ENCODE data around the gene FOXB2.
A peak's percentile ranks its signal among the peaks of the same experiment; 100 is the strongest.
"Not testable (repeated sequence)": the region's sequence is repeated elsewhere in the genome, so short reads cannot be mapped to it uniquely, and the experiment has no call there.

The FOXB2 gene

DNA sequence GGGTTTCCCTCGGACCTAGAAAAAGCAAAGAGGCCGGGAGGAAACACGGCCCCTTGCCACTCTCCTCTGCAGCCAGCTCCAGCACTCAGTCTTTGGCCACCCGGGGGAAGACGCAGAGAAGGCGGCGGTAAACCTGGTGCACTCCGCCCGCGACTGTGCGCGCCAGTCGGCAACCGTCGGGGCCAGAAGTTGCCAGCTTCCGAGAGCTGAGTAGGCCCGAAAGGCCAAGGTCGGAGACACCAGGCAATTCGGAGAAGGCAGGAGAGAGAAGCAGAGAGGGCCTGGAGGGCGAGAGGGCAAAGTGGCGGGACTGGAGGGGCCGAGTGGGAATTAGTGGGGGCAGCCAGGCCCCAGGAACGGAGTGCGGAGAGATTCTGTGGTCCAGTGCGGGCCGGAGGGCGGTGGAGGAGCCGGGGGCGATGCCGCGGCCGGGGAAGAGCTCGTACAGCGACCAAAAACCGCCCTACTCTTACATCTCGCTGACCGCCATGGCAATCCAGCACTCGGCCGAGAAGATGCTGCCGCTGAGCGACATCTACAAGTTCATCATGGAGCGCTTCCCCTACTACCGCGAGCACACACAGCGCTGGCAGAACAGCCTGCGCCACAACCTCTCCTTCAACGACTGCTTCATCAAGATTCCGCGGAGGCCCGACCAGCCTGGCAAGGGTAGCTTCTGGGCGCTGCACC lies at the start of gene FOXB2:
Gene FOXB2, plus strand, starts transcription at position 420 of the 690 bp plus-strand sequence. Its CDS starts 0 bp downstream, at position 420.
- peaks cover 99% of the 10 kb centered on the region for H3K27me3 Mint-ChIP-seq
- ATAC-seq = no peak
- peaks cover 4% of the 10 kb centered on the region for H3K36me3 Mint-ChIP-seq
- H3K9me3 Mint-ChIP-seq = peaks cover 5% of the 10 kb centered on the region
- peaks cover 17% of the 10 kb centered on the region for H3K4me1 Mint-ChIP-seq
- H3K27ac Mint-ChIP-seq = no peak within 1 kb of the TSS
- no peak within 1 kb of the TSS for H3K4me3 Mint-ChIP-seq

DNA sequence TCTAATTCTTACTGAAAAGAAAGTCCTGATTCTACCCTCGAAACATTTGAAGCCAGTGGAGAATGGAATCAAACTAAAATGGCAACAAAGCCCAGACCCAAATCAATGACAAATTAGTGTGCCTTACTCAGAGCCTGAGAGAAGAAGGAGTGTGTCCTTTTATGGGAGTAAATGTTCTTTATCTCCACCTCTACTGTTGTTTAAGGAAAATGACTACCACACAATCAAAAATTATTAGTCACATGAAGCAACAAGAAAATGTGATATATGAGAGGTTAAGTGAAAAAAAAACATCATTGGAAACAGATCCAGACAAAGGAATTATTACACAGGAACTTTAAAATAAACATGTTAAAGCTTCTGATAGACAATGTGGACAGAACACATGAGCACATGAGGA lies 49.7 kb upstream of the FOXB2 start:
- Mint-ChIP-seq H3K4me1 (no peaks in the 10 kb centered on the region), H3K36me3 (no peaks in the 10 kb centered on the region), H3K27ac (no peak overlapping the region), H3K9me3 (peaks cover 9% of the 10 kb centered on the region), H3K4me3 (no peak overlapping the region), H3K27me3 (peaks cover 14% of the 10 kb centered on the region)
- no peak for ATAC-seq

DNA sequence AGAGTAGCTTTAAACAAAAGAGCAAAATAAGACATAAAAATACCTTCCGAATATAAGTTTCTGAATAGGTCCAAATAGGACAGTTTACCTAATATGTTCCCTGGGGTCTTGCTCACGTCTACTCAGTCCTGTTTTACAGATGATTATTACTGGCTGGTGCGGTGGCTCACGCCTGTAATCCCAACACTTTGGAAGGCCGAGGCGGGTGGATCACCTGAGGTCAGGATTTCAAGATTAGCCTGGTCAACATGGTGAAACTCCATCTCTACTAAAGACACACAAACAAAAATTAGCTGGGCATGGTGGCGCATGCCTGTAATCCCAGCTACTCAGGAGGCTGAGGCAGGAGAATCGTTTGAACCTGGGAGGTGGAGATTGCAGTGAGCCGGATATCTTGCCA lies 40.6 kb upstream of the FOXB2 start:
- H3K27me3 Mint-ChIP-seq = peaks cover 13% of the 10 kb centered on the region
- not testable (repeated sequence) for ATAC-seq, H3K9me3 Mint-ChIP-seq, H3K36me3 Mint-ChIP-seq, H3K27ac Mint-ChIP-seq, H3K4me1 Mint-ChIP-seq, H3K4me3 Mint-ChIP-seq

DNA sequence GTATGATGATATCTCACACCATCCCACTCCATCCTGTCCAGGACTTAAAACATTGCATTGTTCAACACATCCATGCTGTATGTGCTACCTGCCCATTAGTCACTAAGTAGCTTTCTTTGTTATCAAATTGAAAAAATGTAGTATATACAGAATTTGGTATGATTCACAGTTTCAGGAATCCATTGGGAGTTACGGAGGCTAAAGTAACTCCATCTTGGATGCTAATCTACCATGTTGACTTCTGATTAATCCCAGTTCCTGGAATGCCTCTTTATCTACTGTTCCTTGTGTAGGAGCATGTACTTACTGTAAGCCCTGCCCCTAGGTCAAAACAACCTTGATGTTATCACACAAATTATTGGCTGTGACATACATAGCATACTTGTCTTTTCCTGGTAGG lies 38.9 kb upstream of the FOXB2 start:
- Mint-ChIP-seq H3K27ac (no peak overlapping the region), H3K27me3 (peaks cover 13% of the 10 kb centered on the region), H3K4me1 (no peaks in the 10 kb centered on the region), H3K36me3 (no peaks in the 10 kb centered on the region), H3K4me3 (no peak overlapping the region), H3K9me3 (no peaks in the 10 kb centered on the region)
- ATAC-seq = no peak

DNA sequence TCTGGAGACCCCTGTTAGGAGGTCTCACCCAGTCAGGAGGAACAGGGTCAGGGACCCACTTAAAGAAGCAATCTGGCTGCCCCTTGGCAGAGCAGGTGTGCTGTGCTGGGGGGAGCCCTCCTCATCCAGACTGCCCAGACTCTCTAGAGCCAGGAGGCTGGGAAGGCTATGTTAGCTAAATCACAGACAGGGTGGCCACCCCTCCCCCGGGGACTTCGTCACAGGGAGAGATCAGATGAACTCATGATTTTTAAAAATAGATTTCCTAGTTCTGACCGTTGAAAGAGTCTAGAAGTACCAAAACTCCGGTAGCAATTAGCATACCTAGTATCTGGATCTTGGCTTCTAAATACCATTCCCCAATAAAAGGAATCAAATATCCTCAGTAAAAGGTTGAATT lies 35.0 kb upstream of the FOXB2 start:
- Mint-ChIP-seq H3K27me3 (no peaks in the 10 kb centered on the region), H3K4me1 (no peaks in the 10 kb centered on the region), H3K9me3 (no peaks in the 10 kb centered on the region), H3K36me3 (no peaks in the 10 kb centered on the region), H3K27ac (no peak overlapping the region), H3K4me3 (no peak overlapping the region)
- no peak for ATAC-seq

DNA sequence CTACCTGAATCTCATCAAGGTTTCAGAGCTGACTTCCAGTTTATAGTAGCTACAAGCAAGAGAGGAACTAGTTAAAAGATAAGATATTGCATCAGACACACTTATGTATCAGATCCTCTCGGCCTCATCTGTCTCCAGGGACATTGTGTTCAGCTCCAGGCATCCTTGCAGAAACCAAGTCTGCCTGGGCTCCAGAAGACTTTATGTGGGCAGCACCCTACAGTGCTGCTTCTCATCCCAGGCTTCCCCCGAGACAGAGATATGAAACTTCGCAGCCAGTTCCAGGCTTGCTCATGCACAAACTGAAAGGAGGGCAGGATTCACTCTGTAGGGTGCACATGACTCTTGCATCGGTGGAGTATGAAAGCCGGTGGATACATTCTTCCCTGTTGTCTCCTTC lies 33.9 kb upstream of the FOXB2 start:
- no peak overlapping the region for H3K27ac Mint-ChIP-seq
- H3K4me3 Mint-ChIP-seq = no peak overlapping the region
- H3K27me3 Mint-ChIP-seq = no peaks in the 10 kb centered on the region
- ATAC-seq = no peak
- H3K36me3 Mint-ChIP-seq = no peaks in the 10 kb centered on the region
- H3K4me1 Mint-ChIP-seq = no peaks in the 10 kb centered on the region
- H3K9me3 Mint-ChIP-seq = no peaks in the 10 kb centered on the region

DNA sequence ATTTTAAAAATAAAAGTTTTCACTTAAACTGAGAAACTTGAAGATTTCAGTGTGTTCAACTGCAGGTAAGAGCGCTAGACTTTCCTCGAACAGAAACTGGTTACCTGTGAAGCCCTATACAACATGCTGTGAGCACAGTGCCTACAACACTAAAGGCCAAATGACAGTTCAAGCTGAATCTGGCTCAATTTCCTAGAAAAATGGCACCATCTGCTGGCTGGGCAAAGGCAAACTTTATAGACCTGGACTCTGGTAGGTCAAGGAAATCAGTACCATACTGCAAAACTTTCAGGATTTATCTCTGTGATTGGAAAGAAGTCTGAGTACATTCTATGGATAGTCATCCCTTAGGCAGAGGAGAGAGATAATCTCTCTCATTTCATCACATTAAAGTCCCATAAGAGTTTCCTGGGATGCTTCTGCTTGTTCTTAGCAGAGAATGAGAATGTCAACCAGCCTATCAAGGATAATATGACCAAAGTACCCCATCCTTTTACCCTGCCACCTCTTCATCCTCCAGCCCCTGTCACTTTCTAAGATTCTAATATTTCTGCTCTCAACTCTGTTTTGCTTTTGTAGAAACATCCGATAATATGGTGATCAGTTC lies 31.8 kb upstream of the FOXB2 start:
- H3K27ac Mint-ChIP-seq = no peak overlapping the region
- no peaks in the 10 kb centered on the region for H3K4me1 Mint-ChIP-seq
- H3K4me3 Mint-ChIP-seq = no peak overlapping the region
- ATAC-seq = no peak
- H3K9me3 Mint-ChIP-seq = no peaks in the 10 kb centered on the region
- H3K27me3 Mint-ChIP-seq = peaks cover 8% of the 10 kb centered on the region
- H3K36me3 Mint-ChIP-seq = no peaks in the 10 kb centered on the region

DNA sequence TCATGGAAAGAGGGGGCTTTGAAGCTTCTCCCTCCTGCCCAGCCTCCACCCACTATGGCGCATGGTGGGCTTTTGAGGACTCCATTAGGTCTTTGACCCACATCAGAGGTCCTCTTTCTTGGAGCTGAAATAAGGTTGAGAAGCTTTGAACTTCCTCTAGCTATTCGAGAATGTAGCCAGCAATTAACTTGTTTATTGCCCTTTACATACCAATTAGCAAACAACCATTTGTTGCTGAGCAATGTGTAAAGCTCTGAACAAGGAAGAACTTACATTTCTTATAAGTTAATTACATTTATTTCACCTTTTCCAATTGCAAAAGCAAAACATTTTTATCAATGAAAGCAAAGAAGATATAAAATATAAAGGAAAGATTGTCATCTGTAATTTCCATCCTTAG lies 30.5 kb upstream of the FOXB2 start:
- H3K27ac Mint-ChIP-seq = no peak overlapping the region
- no peaks in the 10 kb centered on the region for H3K4me1 Mint-ChIP-seq
- ATAC-seq = no peak
- H3K9me3 Mint-ChIP-seq = no peaks in the 10 kb centered on the region
- H3K36me3 Mint-ChIP-seq = no peaks in the 10 kb centered on the region
- H3K27me3 Mint-ChIP-seq = peaks cover 8% of the 10 kb centered on the region
- H3K4me3 Mint-ChIP-seq = no peak overlapping the region

DNA sequence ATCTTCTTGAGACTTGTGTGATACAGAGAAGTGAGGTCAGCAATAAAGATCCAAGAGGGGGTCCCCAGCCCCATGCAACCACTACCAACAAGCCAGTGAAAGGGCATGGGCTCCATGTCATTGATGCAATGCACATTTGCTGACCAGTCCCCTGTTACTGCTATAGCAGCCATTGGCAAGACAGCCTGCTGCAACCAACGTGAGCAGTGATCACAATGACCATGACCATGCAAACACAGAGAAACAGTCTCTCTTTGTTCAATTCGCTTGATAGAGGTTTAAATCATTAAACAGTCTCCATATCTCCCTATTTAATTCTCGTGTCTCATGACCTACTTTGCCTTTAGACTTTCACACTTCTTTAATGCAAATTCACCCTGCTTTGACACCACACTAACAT lies 30.0 kb upstream of the FOXB2 start:
- Mint-ChIP-seq H3K36me3 (no peaks in the 10 kb centered on the region), H3K27me3 (peaks cover 8% of the 10 kb centered on the region), H3K4me1 (no peaks in the 10 kb centered on the region), H3K4me3 (no peak overlapping the region), H3K27ac (no peak overlapping the region), H3K9me3 (no peaks in the 10 kb centered on the region)
- ATAC-seq = no peak

DNA sequence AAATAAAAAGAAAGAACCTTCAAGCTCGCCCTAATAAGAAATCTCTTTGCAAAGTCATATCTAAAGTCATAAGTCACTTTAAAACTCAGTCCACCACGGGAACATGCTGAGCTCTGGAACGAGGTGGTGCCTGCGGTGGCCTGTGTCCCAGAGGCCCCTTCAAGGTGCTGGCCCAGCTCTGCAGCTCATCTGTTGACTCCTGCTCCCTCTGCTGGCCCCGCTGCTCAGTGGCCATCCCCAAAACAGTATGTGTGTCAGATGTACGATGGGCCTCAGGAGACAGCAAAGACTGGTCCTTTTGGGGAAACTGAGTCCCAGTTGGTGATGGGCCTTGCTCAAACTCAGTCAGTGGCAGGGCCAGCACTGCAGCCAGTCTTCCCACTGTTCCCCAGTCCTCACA lies 22.8 kb upstream of the FOXB2 start:
- Mint-ChIP-seq H3K36me3 (no peaks in the 10 kb centered on the region), H3K27ac (no peak overlapping the region), H3K4me1 (no peaks in the 10 kb centered on the region), H3K27me3 (peaks cover 7% of the 10 kb centered on the region), H3K4me3 (no peak overlapping the region), H3K9me3 (no peaks in the 10 kb centered on the region)
- no peak for ATAC-seq

DNA sequence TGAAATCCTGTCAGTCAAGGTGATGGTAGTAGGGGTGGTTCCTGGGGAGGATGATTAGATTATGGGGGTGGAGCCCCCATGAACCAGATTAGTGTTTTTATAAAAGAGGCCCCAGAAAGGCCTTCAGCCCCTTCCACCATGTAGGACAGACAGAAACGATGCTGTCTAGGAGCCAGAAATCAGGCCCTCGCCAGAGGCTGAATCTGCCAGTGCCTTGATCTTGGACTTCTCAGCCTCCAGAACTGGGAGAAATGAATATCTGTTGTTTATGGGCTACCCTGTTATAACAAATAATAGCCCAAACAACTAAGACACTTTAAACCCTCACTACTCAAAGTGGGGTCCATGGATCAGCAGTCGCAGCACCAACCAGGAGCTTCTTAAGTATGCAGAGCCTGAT lies 20.2 kb upstream of the FOXB2 start:
- Mint-ChIP-seq H3K4me3 (no peak overlapping the region), H3K27me3 (peaks cover 8% of the 10 kb centered on the region), H3K27ac (no peak overlapping the region), H3K36me3 (no peaks in the 10 kb centered on the region), H3K4me1 (no peaks in the 10 kb centered on the region), H3K9me3 (no peaks in the 10 kb centered on the region)
- no peak for ATAC-seq

DNA sequence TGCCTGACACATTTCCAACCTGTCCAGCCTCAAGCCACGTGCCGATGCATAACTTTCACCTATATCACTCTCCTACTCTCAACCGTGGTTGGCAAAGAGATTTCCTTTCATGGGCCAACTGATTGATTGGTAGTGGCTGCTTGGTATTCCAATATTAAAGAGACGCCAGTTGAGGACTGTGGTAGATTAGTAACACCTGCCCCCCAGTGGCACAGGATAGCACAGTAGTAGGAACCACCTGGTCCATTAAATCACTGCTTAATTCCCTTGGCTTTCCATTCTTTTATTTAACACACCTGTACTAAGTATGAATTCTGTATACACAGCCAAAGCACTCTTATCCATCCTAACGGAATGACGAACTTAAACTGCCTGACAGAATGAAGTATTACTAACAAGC lies 19.1 kb upstream of the FOXB2 start:
- H3K27me3 Mint-ChIP-seq = peaks cover 8% of the 10 kb centered on the region

DNA sequence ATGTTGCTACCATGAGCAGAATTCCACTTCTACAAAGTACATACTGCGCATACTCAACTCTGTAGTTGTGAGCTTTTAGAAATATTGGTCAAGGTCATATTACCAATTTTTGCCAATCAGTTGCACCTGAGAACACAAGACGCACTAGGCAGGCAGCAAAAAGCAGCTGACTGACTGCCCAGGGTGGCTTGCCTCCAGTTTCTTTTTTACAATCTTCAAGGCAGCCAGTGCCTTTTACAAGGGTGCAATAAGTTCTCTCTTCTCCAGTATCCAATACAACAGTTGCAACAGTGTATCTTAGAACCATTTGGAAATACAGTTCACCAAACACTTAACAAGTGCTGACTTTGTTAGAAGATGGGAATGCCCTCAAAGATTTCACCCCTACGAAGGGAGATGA lies 16.1 kb upstream of the FOXB2 start:
- Mint-ChIP-seq H3K4me3 (no peak overlapping the region), H3K27ac (no peak overlapping the region), H3K36me3 (no peaks in the 10 kb centered on the region), H3K4me1 (no peaks in the 10 kb centered on the region), H3K9me3 (no peaks in the 10 kb centered on the region), H3K27me3 (peaks cover 20% of the 10 kb centered on the region)
- no peak for ATAC-seq

More for the DNA sequence above, 19.1 kb upstream of the FOXB2 start:
- Mint-ChIP-seq H3K4me3 (no peak overlapping the region), H3K27ac (no peak overlapping the region), H3K36me3 (no peaks in the 10 kb centered on the region), H3K4me1 (no peaks in the 10 kb centered on the region), H3K9me3 (no peaks in the 10 kb centered on the region)
- no peak for ATAC-seq

DNA sequence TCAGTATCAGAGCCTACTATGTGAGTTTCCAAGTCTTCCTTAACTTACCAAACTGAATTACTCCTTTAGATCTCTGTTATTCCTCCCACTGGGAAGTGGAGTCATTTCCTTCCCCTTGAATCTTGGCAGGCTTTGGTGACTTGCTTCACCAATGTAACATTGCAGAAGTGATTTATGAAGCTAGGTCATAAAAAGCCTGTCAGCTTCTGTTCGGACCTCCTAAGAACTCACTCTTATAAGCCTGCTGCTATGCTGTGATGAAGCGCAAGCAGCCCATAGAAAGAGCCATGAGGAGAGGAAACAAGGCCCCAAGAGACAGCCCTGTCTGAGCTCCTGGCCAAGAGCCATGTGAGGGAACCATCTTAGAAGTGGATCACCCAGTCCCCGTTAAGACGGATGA lies 14.2 kb upstream of the FOXB2 start:
- H3K4me3 Mint-ChIP-seq = no peak overlapping the region
- no peaks in the 10 kb centered on the region for H3K9me3 Mint-ChIP-seq
- no peaks in the 10 kb centered on the region for H3K4me1 Mint-ChIP-seq
- H3K36me3 Mint-ChIP-seq = no peaks in the 10 kb centered on the region
- ATAC-seq = no peak
- no peak overlapping the region for H3K27ac Mint-ChIP-seq
- H3K27me3 Mint-ChIP-seq = peaks cover 21% of the 10 kb centered on the region

DNA sequence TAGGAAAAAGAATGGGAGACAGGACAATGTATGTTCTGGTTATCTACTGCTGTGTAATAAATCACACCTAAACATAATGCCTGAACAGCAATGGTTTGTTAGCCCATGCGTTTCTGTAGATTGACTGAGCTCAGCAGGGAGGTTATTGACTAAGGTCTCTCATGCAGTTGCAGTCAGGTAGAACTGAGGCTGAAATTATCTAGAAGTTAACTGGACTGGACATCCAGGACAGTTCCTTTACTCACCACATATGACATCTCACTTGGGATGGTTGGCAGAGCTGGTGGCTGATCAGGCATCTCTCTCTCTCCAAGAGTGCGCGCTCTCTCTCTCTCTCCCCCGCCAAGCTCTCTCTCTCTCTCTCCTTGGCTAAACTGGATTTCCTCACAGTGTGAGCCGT lies 8.9 kb upstream of the FOXB2 start:
- no peaks in the 10 kb centered on the region for H3K36me3 Mint-ChIP-seq
- peaks cover 45% of the 10 kb centered on the region for H3K27me3 Mint-ChIP-seq
- peaks cover 8% of the 10 kb centered on the region for H3K4me1 Mint-ChIP-seq
- no peaks in the 10 kb centered on the region for H3K9me3 Mint-ChIP-seq
- H3K27ac Mint-ChIP-seq = no peak overlapping the region
- no peak for ATAC-seq
- no peak overlapping the region for H3K4me3 Mint-ChIP-seq

DNA sequence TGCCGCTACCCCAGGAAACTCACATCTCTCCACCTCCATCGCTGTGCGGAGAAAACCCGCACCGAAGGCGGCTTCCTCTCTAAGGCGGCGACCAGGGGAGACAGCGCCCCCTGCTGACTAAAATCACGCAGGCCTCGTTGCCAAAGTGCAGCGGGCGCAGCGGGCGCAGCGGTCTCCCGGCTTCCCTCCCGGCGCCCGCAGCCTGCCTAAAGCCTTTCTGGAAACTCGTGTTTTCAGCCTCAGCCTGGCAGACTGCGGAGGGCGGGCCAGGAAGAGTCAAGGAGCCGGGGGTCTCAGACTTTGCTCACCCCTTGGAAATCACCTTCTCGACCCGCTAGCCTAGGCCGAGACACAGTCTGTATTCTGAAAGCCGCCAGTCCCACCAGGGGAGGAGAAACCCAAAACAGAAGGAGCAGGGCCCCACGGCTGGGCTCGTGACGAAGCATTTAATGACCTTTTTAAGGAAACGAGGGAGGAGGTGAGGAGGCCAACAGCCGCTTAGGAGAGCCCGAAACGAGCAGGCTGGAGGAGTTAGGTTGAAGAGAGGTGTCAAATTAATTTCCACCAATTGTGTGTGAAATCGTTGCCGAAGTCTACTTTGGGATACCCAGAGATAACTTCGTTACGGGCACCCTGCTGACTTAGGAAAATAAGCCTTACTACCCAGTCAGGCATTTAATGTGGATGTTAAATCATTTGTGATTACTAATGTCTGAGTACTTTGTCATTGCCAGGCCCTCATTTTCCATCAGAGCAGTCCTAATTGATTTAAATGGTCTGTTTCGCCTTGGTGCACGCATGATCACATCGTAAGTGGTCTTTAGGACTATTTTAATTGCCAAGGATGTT lies 7.3 kb upstream of the FOXB2 start:
- peak overlapping the region; percentile 20 for H3K4me3 Mint-ChIP-seq
- H3K36me3 Mint-ChIP-seq = no peaks in the 10 kb centered on the region
- H3K27me3 Mint-ChIP-seq = peaks cover 60% of the 10 kb centered on the region
- no peak for ATAC-seq
- H3K9me3 Mint-ChIP-seq = no peaks in the 10 kb centered on the region
- peaks cover 8% of the 10 kb centered on the region for H3K4me1 Mint-ChIP-seq
- H3K27ac Mint-ChIP-seq = no peak overlapping the region
